ENCODE measurements around the gene AVPI1.
"Not testable (repeated sequence)": the region's sequence is repeated elsewhere in the genome, so short reads cannot be mapped to it uniquely, and the experiment has no call there.

Gene AVPI1

GRCh38 chr10:97640174-97640867 is 46.7 kb downstream of the AVPI1 start, which contains the start of gene PI4K2A:
TSS of gene PI4K2A (plus strand) at chr10:97640671. CDS start at chr10:97640743, 72 bp downstream.
- FAIRE-seq: peak; percentile 96

- FAIRE-seq: not testable (repeated sequence)
These were observed 48.0 kb downstream of the AVPI1 start for GRCh38 chr10:97639090-97639489.

DNA sequence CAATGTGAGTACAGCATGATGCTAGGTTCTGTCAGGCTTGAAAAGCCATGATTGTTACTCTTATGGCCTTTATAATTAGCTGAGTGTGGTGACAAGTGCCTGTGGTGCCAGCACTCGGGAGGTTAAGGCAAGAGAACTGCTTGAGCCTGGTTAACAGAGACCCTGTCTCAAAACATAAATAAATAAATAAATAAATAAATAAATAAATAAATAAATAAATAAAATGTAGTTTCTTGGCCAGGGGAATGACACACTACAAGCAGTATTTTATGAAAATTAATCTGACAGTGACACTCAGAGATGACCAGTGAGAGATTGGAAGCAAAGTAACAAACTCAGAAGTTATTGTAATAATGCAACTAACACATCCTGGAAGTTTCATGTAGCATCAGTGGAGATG is 51.5 kb downstream of the AVPI1 start:
- no peak for FAIRE-seq

- no peak for FAIRE-seq
These were observed 53.1 kb downstream of the AVPI1 start for GRCh38 chr10:97633921-97634320.

GRCh38 chr10:97632949-97633884 is 53.8 kb downstream of the AVPI1 start, which contains the start of gene MORN4:
TSS of gene MORN4 (minus strand) at chr10:97633500. CDS start at chr10:97619653, 13,847 bp downstream.
- FAIRE-seq: no peak

GRCh38 chr10:97631098-97631497 is 55.9 kb downstream of the AVPI1 start:
- FAIRE-seq: no peak

DNA sequence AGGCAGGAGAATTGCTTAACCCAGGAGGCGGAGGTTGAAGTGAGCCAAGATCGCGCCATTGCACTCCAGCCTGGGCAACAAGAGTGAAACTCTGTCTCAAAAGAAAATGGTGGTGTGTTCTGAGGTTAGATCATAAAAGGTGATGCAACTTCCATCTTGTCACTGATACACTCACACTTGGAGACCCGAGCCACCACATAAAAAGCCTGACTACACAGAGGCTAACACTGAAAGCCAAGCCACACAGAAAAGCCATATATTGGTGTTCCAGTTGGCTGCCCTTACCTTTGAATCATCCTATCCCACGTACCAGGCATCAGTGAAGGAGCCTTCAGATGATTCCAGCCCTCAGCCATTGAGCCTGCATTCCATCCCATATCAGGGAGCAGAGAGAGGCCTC is 57.8 kb downstream of the AVPI1 start:
- FAIRE-seq: no peak

GRCh38 chr10:97628228-97628627 is 58.8 kb downstream of the AVPI1 start:
- no peak for FAIRE-seq

GRCh38 chr10:97627731-97628130 is 59.3 kb downstream of the AVPI1 start:
- FAIRE-seq: no peak

Measured in TTC549 (cell line).